Astrocyte (in vitro differentiated cells and primary cell): ENCODE data around the gene S100B.

ENCODE experiments used
- CTCF ChIP-seq: IDR thresholded peaks from 2 replicates; pipeline ENCODE4 v1.5.1; 2011; ENCODE audit warnings: low read depth, mild to moderate bottlenecking, inconsistent platforms, low read length, moderate library complexity; ENCODE audit not compliant: insufficient read depth
- EZH2 ChIP-seq: IDR thresholded peaks from 2 replicates; pipeline ENCODE4 v1.6.1; 2012; ENCODE audit warnings: mild to moderate bottlenecking, low read length, inconsistent platforms; ENCODE audit not compliant: insufficient read depth

GRCh38 chr21:46562472-46562871 is 42.4 kb downstream of the S100B start:
- no peak for TF ChIP-seq CTCF
- TF ChIP-seq EZH2, result no peak
